GM21526 (cell line): Measurements from ENCODE around the gene DNAAF1.
"Not testable (repeated sequence)": the region's sequence is repeated elsewhere in the genome, so short reads cannot be mapped to it uniquely, and the experiment has no call there.

Source experiments
- ATAC-seq: cut with Tn5 transposase; IDR thresholded peaks from one replicate; pipeline ENCODE4 v1.9.1; 2021; ENCODE audit warnings: moderate library complexity; ENCODE audit not compliant: unreplicated experiment, low FRiP score

Gene DNAAF1

DNA sequence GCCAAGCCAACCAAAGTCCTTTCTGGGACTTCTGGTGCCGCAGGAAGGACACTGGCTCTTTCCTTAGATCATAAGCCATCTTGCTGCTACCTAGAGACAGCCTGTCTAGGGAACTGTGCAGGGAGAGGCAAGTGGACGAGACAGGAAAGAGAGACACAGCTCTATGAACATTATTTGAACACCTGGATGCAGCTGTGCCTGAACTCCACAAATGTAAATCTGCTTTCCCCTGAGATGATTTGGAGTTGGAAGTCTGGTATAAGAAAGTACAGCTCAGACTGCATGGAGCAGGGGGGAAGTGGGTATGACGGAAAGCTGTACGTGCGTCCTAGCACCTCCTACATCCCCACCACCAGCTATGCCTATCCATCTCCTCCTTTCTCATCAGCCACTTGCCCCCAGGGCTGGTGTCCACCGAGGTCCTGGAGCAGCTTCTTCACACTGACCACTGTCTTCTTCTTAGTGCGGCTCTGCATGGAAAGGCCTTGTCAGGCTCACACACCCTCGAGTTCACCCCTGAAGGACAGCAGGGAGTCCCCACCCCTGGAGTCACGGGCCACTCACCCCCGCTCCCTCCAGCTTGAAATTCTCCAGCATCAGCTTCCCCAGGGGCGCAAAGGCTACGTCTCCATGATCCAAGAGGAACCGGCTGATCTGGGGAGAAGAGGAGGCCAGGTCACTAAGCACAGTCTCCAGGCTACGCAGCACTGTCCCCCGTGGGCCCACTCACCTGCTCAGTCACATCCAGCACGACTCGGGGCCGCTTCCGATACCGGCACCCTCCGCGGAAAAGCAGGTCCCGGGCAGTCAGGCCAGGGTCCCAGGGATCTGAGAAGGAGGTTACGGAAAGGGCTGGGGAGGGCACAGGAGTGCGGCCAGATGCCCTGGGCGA, 37.8 kb downstream of the DNAAF1 start:
- no peak for ATAC-seq

DNA sequence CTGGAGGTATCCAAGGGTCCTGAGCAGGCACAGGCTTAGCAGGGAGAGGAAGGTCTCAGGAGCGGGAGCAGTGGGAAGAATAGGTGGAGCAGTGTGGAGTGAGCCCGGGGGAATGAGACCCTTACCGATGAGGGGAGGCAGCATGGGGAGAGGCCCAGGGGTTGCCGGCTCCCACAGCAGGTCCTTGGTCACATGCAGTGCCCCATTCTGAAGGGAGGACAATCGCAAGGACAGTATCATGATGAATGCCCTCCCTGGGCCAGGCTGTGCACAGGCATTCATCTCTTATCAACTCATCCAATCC, 38.4 kb downstream of the DNAAF1 start:
- ATAC-seq = no peak

DNA sequence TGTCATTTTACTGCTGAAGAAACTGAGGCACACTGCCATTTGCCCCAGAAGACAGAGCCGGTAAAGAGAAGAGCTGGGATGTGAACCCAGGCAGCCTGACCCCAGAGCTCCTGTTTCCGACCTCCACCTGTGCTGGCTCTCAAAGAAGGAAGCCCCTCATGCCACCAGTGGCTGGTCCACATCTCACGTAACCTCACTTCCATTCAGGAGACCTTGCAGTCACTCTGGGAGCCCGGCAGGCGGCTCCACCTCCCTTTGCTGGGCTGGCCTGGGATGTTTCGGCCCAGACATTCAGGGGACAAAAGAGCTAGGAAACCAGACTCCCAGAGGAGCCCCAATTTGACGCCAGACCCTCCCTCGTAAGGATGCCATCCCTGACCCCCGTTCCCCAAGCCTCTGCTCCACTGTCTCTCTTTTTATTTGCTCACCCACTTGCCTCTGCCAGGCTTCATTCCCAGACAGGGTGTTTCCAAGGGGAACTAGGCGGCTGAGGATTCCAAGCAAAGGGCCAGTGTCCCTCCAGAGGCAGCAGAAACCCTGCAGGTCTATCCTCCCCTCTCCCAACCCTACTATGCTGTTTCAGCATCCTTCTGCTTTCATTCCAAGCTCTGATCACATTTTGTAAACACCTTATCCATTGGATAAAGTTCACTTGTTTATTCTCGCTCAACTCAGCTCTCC, 38.9 kb downstream of the DNAAF1 start:
- ATAC-seq = no peak

DNA sequence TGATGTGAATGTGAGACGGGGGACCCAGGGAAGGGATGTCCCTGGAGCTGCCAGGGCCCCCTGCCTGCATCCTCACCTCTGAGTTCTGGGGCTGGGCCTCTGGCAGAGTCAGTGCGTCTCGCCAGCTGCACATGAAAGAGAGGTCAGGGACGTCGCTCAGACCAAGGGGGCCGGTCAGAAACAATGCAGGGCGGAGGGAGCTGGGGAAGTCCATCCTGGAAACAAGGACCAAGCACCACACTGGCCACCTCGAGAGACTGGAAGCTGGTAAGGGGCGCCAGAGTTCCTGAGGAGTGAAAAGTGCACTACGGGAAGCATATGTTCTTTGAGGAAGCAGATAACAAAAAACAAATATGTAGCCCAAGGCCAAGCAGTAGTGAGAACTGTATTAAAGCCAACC, 39.7 kb downstream of the DNAAF1 start:
- ATAC-seq = no peak

DNA sequence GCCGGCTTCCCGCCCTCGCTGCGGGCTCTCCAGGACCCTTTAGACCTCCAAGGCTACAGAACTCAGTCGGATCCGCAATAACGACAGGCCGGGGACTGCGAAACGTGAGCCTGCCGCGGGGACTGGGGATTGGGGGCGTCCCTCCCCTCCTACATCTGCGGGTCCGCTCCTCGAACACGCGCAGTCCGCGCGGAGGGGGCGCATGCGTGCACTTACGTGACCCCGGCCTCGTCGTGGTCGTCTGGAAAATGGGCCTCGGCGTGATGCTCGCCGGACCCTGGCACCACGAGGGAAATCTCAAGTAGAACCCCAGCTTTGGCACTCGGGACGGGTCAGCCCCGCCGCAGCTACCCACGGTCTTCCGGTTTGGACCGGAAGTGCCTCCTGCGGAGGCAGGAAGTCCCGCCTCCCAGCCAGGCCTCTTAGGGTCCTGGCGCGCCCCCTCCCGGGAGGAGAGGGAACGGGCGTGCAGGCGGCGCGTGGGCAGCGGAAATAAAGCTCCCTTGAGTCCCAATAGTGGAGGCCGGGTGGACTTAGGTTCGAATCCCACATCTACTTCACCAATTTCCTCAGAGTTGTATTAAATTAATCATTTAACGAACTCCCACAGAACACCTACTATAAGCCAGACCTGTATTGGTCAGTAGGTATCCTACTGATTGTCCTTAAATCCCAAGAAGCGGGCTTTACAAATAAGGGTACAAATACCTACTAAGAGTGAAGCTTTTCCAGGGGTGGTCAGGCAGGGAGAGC, 41.8 kb downstream of the DNAAF1 start, which contains the start of gene TAF1C:
Gene TAF1C (minus strand): TSS at position 373 of the 753 bp plus-strand sequence. CDS start 2,069 bp downstream, outside the sequence.
- ATAC-seq = peak; percentile 85

DNA sequence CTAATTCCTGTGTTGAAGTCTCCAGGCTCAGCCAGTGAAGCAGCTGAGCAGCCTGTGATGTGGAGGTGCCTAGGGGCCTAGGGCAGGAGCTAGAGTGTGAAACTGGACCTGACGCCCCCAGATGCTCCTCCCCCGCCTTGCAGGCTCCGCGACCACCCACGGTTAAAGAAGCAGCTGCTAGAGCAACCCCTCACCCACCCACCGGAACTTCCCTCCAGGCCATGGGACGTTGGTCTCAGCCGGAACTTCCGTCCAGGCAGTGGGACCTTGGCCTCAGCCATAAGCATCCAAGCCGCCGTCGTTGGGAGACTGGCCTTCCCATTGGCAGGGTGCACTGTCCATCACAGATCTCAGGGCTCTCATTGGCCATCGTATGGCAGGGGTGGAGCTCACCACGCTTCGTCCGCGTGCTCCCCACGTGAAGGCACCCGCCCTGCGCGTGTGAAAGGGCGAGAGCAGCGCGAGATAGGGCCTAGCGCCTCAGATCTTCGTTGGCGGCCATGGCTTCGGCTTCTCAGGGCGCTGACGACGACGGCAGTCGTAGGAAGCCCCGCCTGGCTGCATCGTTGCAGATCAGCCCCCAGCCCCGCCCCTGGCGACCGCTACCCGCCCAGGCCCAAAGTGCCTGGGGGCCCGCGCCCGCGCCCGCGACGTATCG, 45.8 kb downstream of the DNAAF1 start, which contains the start of gene ADAD2:
Gene ADAD2 (plus strand): TSS at position 427 of the 658 bp plus-strand sequence. CDS start 74 bp downstream, at position 501.
- no peak for ATAC-seq

DNA sequence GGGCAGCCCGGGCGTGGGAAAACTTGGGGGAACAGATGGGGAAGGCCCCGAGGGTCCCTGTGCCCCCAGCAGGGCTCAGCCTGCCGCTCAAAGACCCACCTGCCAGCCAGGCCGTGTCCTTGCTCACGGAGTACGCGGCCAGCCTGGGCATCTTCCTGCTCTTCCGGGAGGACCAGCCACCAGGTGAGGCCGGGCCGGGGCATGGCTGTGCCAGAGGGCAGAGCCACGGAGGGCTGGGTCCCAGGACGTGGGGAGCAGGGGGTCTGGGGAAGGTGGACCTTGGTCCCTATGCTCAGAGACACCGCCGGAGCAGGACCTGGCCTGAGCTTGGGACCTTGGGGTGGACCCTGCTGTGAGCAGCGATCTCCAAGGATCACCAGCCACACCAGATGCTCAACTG, 46.4 kb downstream of the DNAAF1 start:
- no peak for ATAC-seq

DNA sequence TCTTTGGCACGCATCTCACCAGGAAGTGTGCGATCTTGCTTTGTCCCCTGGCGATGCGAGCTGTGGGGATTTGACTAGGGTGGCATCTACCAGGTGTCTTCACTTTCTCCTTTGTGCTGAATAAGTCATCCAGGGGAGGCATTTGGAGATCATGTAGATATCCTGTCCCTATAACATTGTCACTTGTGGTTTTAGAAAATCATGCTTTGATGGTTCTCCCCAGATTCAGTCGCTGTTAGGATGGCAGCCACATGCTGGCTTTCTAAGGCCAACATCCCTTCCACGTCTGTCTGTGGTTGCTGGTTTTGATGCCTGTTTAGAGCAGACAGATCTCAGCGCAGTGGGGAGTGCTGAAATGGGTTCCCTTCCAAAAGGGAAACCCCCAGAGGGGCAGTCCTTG, 48.4 kb downstream of the DNAAF1 start:
- ATAC-seq = no peak

DNA sequence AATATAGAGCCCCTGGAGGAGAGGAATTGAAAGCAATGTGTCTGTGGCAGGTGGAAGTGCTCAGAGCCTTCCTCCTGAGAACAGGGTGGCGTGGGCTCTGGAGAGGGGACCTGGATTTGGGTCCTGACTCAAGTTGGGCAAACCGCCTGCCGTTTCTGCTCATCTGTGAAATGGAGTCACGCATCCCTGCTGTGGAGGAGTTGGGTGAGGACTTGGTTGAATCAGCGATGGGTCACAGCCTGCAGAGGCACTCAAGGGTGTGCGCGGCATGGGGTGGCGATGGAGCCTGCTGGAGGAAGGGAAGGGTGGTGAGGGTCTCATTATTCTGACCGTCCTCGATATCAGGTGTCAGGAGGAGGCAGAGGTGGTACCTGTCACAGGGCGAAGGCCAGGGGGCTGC, 48.9 kb downstream of the DNAAF1 start:
- no peak for ATAC-seq

DNA sequence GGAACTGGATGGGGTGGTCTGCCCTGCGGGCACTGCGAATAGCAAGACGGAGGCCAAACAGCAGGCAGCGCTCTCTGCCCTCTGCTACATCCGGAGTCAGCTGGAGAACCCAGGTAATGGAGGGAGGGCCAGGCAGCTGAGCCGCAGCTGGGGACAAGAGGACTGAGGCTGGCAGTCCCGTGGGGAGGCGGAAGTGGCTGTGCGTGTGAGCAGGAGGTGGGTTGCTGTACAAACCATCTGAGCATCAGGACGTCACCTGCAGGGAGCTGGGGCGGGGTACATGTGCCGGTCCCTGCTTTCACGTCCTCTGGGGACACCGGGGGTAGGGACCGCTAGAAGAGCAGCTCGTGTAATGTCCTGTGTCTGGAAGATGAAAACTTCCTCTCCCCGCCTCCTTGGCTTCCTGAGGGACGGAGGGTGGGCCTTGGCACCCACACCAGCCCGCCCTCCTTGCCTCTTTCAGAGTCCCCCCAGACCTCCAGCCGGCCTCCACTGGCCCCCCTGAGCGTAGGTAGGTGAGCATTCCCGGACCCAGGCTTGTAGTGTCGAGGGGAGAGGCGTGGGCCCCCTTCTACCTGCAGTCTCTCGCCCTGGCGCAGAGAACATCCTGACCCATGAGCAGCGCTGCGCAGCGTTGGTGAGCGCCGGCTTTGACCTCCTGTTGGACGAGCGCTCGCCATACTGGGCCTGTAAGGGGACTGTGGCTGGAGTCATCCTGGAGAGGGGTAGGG, 49.5 kb downstream of the DNAAF1 start:
- ATAC-seq = no peak

DNA sequence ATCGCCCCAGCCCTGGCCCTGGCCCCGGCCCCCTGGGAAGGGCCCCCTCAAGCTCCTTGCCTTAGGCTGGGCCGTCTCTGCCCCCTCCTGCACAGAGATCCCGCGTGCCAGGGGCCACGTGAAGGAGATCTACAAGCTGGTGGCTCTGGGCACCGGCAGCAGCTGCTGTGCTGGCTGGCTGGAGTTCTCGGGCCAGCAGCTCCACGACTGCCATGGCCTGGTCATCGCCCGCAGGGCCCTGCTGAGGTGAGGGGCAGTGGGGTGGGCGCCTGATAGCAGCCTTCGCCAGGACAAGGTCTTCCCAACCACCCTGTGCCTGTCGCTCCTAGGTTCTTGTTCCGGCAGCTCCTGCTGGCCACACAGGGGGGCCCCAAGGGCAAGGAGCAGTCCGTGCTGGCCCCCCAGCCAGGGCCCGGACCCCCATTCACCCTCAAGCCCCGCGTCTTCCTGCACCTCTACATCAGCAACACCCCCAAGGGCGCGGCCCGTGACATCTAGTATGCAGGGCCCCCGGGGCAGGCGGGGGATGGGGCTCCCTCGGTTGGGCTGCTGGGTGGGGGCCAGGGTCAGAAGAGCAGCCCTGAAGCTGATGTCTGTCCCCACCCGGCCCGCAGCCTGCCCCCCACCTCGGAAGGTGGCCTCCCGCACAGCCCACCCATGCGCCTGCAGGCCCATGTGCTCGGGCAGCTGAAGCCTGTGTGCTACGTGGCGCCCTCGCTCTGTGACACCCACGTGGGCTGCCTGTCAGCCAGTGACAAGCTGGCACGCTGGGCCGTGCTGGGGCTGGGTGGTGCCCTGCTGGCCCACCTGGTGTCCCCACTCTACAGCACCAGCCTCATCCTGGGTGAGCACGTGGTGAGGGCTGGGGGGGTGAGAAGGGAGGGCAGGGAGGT, 50.3 kb downstream of the DNAAF1 start:
- no peak for ATAC-seq

DNA sequence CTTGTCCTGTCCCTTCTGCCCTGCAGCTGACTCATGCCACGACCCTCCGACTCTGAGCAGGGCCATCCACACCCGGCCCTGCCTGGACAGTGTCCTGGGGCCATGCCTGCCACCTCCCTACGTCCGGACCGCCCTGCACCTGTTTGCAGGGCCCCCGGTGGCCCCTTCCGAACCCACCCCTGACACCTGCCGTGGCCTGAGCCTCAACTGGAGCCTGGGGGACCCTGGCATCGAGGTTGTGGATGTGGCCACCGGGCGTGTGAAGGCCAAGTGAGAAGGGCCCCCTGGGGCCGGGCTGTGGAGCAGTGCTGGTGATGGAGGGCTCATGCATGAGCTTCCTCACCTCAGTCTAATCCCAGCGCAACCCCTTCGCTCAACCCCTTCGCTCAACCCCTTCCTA, 51.0 kb downstream of the DNAAF1 start:
- ATAC-seq = no peak

DNA sequence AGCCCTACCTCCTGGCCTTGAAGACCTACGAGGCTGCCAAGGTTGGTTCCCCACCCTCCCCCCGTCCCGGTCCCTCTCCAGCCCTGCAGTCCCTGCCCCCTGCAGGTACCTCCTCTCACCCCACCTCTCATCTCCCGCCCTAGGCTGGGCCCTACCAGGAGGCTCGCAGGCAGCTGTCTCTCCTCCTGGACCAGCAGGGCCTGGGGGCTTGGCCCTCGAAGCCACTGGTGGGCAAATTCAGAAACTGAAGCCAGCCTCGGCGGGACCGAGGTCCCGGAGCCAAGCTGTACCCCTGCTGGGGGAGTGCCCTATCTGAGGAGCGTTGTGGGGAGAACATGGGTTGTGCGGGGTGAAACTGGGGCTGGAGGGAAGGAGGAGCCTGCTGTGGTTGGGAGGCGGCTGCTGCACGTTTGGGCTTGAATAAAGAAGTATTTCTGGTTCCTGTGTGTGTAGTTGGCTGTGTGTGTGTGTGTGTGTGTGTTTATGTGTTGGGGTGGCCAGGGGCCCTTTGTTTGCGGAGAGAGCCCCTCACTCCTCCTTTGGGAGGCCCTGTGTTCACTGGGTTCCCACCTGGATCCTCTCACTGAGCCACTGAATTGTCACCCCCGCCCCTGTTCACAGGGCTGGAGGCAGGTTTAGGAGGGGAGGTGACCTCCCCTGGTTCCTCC, 51.8 kb downstream of the DNAAF1 start:
- ATAC-seq = no peak

DNA sequence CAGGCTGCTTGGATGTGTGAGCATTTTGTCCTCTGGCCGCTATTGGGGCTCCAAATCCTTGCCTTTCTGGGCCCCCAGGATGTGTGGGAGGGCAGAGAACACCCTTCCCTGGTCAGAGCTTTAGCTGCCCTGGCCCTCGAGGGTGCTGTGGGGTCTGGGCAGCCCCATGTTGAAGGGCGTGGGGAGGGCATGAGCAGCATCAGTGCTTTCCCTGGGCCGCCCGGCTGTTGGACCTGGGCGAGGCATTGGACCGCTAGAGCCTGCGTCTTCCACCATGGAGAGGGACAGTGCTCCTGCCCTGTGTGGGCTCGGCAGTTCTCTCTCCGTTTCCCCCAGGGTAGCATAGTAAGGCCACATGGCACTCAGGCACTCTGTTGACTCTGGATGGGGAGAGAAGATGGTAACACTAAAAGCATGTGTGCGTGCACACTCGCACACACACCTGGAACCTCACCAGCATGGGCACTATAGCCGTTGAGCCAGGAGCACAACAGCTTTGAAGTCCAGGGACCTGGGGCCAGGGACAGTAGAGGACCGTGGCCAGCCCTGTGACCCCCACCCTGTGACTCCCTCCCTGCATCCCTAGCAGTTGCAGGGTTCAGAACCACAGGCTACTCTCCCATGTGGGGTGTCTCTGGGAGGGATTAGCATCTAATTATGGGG, 52.5 kb downstream of the DNAAF1 start:
- ATAC-seq = no peak

DNA sequence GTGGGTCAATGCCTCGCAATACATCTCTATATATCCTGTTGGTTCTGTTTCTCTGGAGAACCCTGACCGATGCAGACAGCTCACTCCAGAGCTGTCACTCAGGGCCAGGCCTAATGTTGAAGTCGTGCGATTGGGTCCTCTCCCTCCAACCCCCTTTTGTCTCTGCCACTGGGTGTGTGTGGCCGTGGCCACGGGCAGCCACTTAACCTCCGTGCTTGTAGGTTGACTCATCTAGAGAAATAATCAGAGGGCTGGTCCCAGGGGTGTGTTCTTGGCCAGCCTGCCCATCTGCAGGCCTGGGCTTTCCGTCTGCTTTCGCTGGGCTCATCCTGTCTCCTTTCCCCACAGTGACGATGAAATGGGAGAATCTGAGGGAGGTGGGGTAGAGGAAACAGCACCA, 53.3 kb downstream of the DNAAF1 start:
- ATAC-seq = no peak

DNA sequence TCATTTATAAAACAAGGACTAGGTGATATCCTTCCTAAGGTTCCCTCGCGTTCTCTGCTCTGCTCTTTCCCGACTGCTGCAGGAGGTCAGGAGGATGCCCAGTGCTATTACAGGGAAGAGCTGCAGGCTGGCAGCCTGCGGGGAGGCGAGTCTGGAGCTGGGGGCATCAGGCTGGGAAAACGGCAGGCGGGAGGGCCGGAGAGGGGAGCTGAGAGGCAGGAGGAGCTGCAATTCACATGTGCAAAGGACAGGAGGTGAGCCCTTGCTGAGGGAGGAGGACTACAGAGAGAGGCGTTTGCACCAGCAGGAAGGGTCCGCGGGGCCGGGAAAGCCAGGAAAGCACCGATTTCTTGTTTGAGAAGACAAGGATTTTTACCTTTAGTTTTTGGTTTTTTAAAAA, 54.0 kb downstream of the DNAAF1 start:
- no peak for ATAC-seq

DNA sequence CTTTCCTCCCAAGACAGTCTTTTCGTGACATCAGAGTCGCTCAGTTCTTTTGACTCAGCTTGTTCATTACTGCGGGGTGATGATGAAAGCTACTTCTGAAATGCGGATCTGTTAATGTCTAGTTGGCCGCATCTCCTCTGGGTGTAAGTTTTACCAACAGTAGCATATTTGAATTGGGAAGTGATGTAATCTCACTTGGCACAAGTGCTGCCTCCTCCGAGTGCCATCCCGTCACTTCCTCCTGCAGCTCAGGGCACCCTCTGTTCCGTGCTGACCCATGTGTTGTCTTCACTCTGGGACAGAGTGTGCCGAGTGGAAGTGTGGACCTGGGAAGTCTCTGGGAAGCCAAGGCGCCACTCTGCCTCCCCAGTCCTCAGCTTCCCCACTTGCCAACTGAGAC, 54.8 kb downstream of the DNAAF1 start:
- ATAC-seq = no peak

DNA sequence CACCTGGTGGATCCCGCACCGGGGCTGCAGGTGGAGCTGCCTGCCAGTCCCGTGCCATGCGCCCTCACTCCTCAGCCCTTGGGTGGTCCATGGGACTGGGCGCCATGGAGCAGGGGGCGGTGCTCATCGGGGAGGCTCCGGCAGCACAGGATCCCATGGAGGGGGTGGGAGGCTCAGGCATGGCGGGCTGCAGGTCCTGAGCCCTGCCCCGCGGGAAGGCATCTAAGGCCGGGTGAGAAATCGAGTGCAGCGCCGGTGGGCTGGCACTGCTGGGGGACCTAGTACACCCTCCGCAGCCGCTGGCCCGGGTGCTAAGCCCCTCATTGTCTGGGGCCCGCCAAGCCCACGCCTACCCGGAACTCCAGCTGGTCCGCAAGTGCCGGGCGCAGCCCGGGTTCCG, 59.4 kb downstream of the DNAAF1 start:
- ATAC-seq = not testable (repeated sequence)
